SH-SY5Y (cell line): ENCODE data around the gene RAMACL.

Experiments
- GATA2 ChIP-seq: IDR thresholded peaks from 2 replicates; pipeline ENCODE4 v1.6.1; 2011; ENCODE audit warnings: mild to moderate bottlenecking, low read depth, low read length
- GATA3 ChIP-seq: IDR thresholded peaks from 2 replicates; pipeline ENCODE4 v1.6.1; 2011; ENCODE audit warnings: low read depth, mild to moderate bottlenecking, low read length, moderate library complexity

DNA sequence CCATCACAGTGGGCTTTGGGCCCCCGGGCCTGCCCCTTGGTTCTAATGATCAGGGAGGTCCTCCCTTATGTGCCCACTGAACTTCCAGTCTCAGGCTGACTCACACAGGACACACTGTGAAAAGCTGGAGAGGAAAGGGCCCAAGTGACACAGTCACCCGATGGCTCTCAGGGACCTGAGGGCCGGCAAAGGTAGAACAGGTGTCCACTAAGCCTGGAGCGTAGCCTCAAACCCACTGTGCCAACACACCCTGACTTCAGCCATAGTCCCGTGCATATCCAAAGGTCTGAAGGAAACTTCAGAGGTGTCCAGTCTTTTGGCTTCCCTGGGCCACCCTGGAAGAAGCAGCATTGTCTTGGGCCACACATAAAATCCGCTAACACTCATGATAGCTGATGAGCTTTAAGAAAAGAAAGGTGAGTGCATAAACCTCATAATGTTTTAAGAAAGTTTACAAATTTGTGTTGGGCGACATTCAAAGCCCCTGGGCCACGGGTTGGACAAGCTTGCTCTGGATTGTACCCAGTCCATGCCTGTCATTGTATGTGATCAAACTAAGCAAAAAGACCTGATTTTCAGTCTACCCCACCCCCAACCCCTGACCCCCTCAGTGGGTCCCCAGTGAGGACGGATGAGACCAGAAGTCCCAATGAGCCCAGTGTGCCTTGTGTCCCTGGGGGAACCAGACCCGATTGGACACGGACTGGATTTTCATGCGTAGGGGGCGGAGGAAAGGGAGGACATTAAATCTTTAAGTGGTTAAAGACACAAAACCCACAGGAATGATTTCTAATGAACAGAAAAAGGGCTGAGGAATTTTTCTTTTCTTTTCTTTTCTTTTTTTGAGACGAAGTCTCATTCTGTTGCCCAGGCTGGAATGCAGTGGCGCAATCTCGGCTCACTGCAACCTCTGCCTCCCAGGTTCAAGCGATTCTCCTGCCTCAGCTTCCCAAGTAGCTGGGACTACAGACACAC lies 6.1 kb downstream of the RAMACL start:
- TF ChIP-seq GATA3 (no peak), GATA2 (no peak)
